ENCODE data around the gene KIF14.
A peak's percentile ranks its signal among the peaks of the same experiment; 100 is the strongest.

The KIF14 gene

GRCh38 chr1:200628223-200628881 is 7.8 kb upstream of the KIF14 start:
- Histone ChIP-seq H3K4me1 (ENCODE audit: control insufficient read depth, insufficient read depth, low read length) (peaks cover 2% of the 10 kb centered on the region), H3K36me3 (ENCODE audit: control insufficient read depth, insufficient read depth, low read length) (no peaks in the 10 kb centered on the region), H3K9ac (ENCODE audit: low read depth, low read length) (no peak overlapping the region), H3K4me3 (ENCODE audit: low read depth, low read length) (no peak overlapping the region), H3K9me3 (ENCODE audit: control insufficient read depth, insufficient read depth, low read length) (no peaks in the 10 kb centered on the region), H3K27me3 (ENCODE audit: control insufficient read depth, insufficient read depth, low read length) (no peaks in the 10 kb centered on the region)

GRCh38 chr1:200627575-200628222 is 7.1 kb upstream of the KIF14 start:
- no peak overlapping the region for H3K4me3 ChIP-seq (ENCODE audit: low read depth, low read length)
- H3K9ac ChIP-seq (ENCODE audit: low read depth, low read length), result no peak overlapping the region
- H3K27me3 ChIP-seq (ENCODE audit: control insufficient read depth, insufficient read depth, low read length), result no peaks in the 10 kb centered on the region
- H3K4me1 ChIP-seq (ENCODE audit: control insufficient read depth, insufficient read depth, low read length), result peaks cover 2% of the 10 kb centered on the region
- no peaks in the 10 kb centered on the region for H3K9me3 ChIP-seq (ENCODE audit: control insufficient read depth, insufficient read depth, low read length)
- no peaks in the 10 kb centered on the region for H3K36me3 ChIP-seq (ENCODE audit: control insufficient read depth, insufficient read depth, low read length)

- H3K9ac ChIP-seq (ENCODE audit: low read depth, low read length), result no peak overlapping the region
- no peaks in the 10 kb centered on the region for H3K36me3 ChIP-seq (ENCODE audit: control insufficient read depth, insufficient read depth, low read length)
- peaks cover 2% of the 10 kb centered on the region for H3K4me1 ChIP-seq (ENCODE audit: control insufficient read depth, insufficient read depth, low read length)
- no peaks in the 10 kb centered on the region for H3K27me3 ChIP-seq (ENCODE audit: control insufficient read depth, insufficient read depth, low read length)
- no peaks in the 10 kb centered on the region for H3K9me3 ChIP-seq (ENCODE audit: control insufficient read depth, insufficient read depth, low read length)
- no peak overlapping the region for H3K4me3 ChIP-seq (ENCODE audit: low read depth, low read length)
These were observed 6.4 kb upstream of the KIF14 start for GRCh38 chr1:200626853-200627534.

DNA sequence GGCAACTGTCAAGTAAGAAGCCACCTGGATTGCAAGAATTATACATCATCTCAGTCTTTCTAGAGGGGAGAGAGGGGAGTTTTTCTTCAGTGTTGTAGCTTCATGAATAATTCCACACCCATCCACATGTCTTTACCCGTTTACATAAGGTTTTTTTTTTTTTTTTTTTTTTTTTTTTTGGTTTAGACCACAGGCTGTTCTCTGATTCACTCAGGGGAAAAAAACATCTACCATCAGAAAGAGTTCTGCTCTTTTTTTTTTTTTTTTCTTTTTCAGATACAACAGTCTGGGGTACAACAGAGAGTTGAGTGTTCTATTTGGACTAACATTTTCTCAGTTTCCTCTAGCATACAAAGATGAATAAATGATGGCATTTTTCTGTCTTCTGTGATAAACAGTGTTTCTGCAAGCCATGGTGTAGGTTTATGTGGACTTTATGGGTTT is 4.9 kb upstream of the KIF14 start:
- H3K4me3 ChIP-seq (ENCODE audit: low read depth, low read length), result no peak overlapping the region
- no peaks in the 10 kb centered on the region for H3K36me3 ChIP-seq (ENCODE audit: control insufficient read depth, insufficient read depth, low read length)
- H3K27me3 ChIP-seq (ENCODE audit: control insufficient read depth, insufficient read depth, low read length), result no peaks in the 10 kb centered on the region
- H3K4me1 ChIP-seq (ENCODE audit: control insufficient read depth, insufficient read depth, low read length), result peaks cover 2% of the 10 kb centered on the region
- no peak overlapping the region for H3K9ac ChIP-seq (ENCODE audit: low read depth, low read length)
- no peaks in the 10 kb centered on the region for H3K9me3 ChIP-seq (ENCODE audit: control insufficient read depth, insufficient read depth, low read length)

- Histone ChIP-seq H3K4me3 (ENCODE audit: low read depth, low read length) (no peak overlapping the region), H3K36me3 (ENCODE audit: control insufficient read depth, insufficient read depth, low read length) (no peaks in the 10 kb centered on the region), H3K9me3 (ENCODE audit: control insufficient read depth, insufficient read depth, low read length) (no peaks in the 10 kb centered on the region), H3K27me3 (ENCODE audit: control insufficient read depth, insufficient read depth, low read length) (no peaks in the 10 kb centered on the region), H3K4me1 (ENCODE audit: control insufficient read depth, insufficient read depth, low read length) (peaks cover 2% of the 10 kb centered on the region), H3K9ac (ENCODE audit: low read depth, low read length) (no peak overlapping the region)
These were observed 4.3 kb upstream of the KIF14 start for GRCh38 chr1:200624679-200625335.

DNA sequence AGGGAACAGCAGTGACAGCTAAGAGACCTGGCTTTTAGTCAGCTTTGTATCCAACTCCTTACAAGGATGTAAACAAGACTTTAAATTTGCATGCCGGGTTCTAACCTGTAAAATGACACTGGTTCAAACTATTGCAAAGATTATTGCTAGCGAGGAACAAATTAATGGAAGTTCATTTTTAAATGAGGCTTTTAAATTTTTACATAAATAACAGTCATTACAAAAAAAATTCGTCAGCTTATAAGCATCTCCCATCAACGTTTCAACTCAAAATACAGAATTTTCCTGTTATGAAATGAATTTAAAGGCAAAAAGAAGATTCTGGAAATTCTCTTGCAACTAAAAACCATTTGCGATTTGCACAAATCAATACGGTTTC is 668 bp downstream of the KIF14 start:
- H3K27me3 ChIP-seq (ENCODE audit: control insufficient read depth, insufficient read depth, low read length), result no peaks in the 10 kb centered on the region
- no peaks in the 10 kb centered on the region for H3K9me3 ChIP-seq (ENCODE audit: control insufficient read depth, insufficient read depth, low read length)
- peaks cover 9% of the 10 kb centered on the region for H3K36me3 ChIP-seq (ENCODE audit: control insufficient read depth, insufficient read depth, low read length)
- H3K4me3 ChIP-seq (ENCODE audit: low read depth, low read length), result peak overlapping the region; percentile 95
- no peaks in the 10 kb centered on the region for H3K4me1 ChIP-seq (ENCODE audit: control insufficient read depth, insufficient read depth, low read length)
- H3K9ac ChIP-seq (ENCODE audit: low read depth, low read length), result peak overlapping the region; percentile 88

GRCh38 chr1:200610846-200611245 is 9.7 kb downstream of the KIF14 start:
- Histone ChIP-seq H3K9me3 (ENCODE audit: control insufficient read depth, insufficient read depth, low read length) (no peaks in the 10 kb centered on the region), H3K27me3 (ENCODE audit: control insufficient read depth, insufficient read depth, low read length) (no peaks in the 10 kb centered on the region), H3K4me3 (ENCODE audit: low read depth, low read length) (no peak overlapping the region), H3K36me3 (ENCODE audit: control insufficient read depth, insufficient read depth, low read length) (peaks cover 12% of the 10 kb centered on the region), H3K4me1 (ENCODE audit: control insufficient read depth, insufficient read depth, low read length) (no peaks in the 10 kb centered on the region), H3K9ac (ENCODE audit: low read depth, low read length) (no peak overlapping the region)

DNA sequence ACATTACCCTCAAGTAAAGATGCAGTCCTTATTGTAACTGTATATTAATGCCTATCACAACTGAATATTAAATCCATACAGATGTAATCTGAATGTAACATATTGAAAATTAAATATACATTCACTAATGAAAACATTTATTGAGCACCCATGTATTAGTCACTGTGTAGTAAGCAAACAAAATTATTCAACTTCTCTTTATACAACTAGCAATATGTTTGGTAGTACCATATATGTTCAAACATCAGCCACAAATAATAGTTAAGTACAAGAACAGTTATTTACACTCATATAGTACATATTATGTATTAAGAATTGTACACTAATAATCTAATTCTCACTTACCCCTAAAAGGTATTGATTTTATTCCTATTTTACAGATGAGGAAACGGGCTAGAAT is 17.9 kb downstream of the KIF14 start:
- Histone ChIP-seq H3K4me3 (ENCODE audit: low read depth, low read length) (no peak overlapping the region), H3K27me3 (ENCODE audit: control insufficient read depth, insufficient read depth, low read length) (no peaks in the 10 kb centered on the region), H3K9ac (ENCODE audit: low read depth, low read length) (no peak overlapping the region), H3K36me3 (ENCODE audit: control insufficient read depth, insufficient read depth, low read length) (peaks cover 5% of the 10 kb centered on the region), H3K9me3 (ENCODE audit: control insufficient read depth, insufficient read depth, low read length) (no peaks in the 10 kb centered on the region), H3K4me1 (ENCODE audit: control insufficient read depth, insufficient read depth, low read length) (no peaks in the 10 kb centered on the region)

GRCh38 chr1:200590001-200590400 is 30.6 kb downstream of the KIF14 start:
- Histone ChIP-seq H3K27me3 (ENCODE audit: control insufficient read depth, insufficient read depth, low read length) (no peaks in the 10 kb centered on the region), H3K4me3 (ENCODE audit: low read depth, low read length) (no peak overlapping the region), H3K9me3 (ENCODE audit: control insufficient read depth, insufficient read depth, low read length) (no peaks in the 10 kb centered on the region), H3K36me3 (ENCODE audit: control insufficient read depth, insufficient read depth, low read length) (peaks cover 12% of the 10 kb centered on the region), H3K4me1 (ENCODE audit: control insufficient read depth, insufficient read depth, low read length) (no peaks in the 10 kb centered on the region), H3K9ac (ENCODE audit: low read depth, low read length) (no peak overlapping the region)

DNA sequence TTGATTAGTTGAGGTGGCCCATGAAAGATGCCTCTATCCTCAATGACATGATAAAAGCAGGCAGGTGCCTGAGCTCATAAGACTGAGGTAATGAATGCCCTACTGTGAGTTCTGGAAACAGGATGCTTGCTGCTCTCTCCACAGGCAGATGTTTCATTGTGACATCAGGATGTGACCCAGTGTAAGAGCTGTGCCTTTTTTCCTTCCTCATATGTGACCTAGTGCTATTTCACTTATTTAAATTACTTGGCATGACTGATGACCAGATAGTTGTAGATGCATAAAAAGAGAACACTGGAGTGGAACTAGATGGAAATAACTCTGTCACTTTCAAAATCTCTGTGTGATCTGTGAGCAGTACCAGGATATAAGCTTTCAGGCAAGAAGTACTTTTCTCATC is 31.9 kb downstream of the KIF14 start:
- Histone ChIP-seq H3K9me3 (ENCODE audit: control insufficient read depth, insufficient read depth, low read length) (no peaks in the 10 kb centered on the region), H3K27me3 (ENCODE audit: control insufficient read depth, insufficient read depth, low read length) (no peaks in the 10 kb centered on the region), H3K4me3 (ENCODE audit: low read depth, low read length) (no peak overlapping the region), H3K9ac (ENCODE audit: low read depth, low read length) (no peak overlapping the region), H3K36me3 (ENCODE audit: control insufficient read depth, insufficient read depth, low read length) (peaks cover 11% of the 10 kb centered on the region), H3K4me1 (ENCODE audit: control insufficient read depth, insufficient read depth, low read length) (no peaks in the 10 kb centered on the region)

- Histone ChIP-seq H3K4me3 (ENCODE audit: low read depth, low read length) (no peak overlapping the region), H3K27me3 (ENCODE audit: control insufficient read depth, insufficient read depth, low read length) (no peaks in the 10 kb centered on the region), H3K9ac (ENCODE audit: low read depth, low read length) (no peak overlapping the region), H3K9me3 (ENCODE audit: control insufficient read depth, insufficient read depth, low read length) (no peaks in the 10 kb centered on the region), H3K4me1 (ENCODE audit: control insufficient read depth, insufficient read depth, low read length) (peaks cover 15% of the 10 kb centered on the region), H3K36me3 (ENCODE audit: control insufficient read depth, insufficient read depth, low read length) (peaks cover 7% of the 10 kb centered on the region)
These were observed 56.2 kb downstream of the KIF14 start for GRCh38 chr1:200564319-200564718.

All from iPS-15b (cell line).